Measurements from ENCODE around the gene AKR1D1. TPM values are rescaled to one million over a fixed set of nuclear protein-coding genes. Genes with fewer than 3 reads are reported as not detected.

Gene AKR1D1
- polyA plus RNA-seq, 1 donor from 2014 or later, result not detected

DNA sequence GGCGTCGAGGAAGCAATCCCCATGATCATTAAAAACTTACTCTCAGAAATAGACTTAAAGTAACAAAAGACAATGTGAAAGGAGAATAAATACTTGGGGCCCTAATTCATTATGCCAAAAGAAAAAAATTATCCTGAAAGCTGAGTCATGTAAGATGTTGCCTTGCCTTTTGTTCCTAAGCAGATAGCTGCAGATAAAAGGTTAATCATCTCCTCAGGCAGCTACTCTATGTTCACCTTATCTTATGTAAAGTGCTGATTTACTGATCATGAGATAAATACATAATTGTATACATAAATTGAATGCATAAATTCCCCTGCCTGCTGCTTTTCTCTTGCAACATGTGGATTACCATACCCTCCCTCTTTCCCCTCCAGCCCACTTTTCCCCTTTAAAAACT lies 46.3 kb upstream of the AKR1D1 start:
- TF ChIP-seq SMC3 (conservative IDR thresholded peaks at IDR 0.05; ENCODE audit: poor library complexity) (no peak), RAD21 (conservative IDR thresholded peaks at IDR 0.05) (no peak), REST (IDR thresholded peaks at IDR 0.05; ENCODE audit: borderline replicate concordance) (no peak), EZH2 (IDR thresholded peaks at IDR 0.05; ENCODE audit: borderline replicate concordance, insufficient read depth, low read length, poor library complexity, severe bottlenecking) (no peak), MXI1 (conservative IDR thresholded peaks at IDR 0.05; ENCODE audit: poor library complexity, severe bottlenecking) (no peak), TAF1 (IDR thresholded peaks at IDR 0.05; ENCODE audit: low read depth) (no peak), POLR2AphosphoS5 (IDR thresholded peaks at IDR 0.05) (no peak), EP300 (conservative IDR thresholded peaks at IDR 0.05; ENCODE audit: poor library complexity, severe bottlenecking) (no peak)
- TF ChIP-seq, protein P1, sequence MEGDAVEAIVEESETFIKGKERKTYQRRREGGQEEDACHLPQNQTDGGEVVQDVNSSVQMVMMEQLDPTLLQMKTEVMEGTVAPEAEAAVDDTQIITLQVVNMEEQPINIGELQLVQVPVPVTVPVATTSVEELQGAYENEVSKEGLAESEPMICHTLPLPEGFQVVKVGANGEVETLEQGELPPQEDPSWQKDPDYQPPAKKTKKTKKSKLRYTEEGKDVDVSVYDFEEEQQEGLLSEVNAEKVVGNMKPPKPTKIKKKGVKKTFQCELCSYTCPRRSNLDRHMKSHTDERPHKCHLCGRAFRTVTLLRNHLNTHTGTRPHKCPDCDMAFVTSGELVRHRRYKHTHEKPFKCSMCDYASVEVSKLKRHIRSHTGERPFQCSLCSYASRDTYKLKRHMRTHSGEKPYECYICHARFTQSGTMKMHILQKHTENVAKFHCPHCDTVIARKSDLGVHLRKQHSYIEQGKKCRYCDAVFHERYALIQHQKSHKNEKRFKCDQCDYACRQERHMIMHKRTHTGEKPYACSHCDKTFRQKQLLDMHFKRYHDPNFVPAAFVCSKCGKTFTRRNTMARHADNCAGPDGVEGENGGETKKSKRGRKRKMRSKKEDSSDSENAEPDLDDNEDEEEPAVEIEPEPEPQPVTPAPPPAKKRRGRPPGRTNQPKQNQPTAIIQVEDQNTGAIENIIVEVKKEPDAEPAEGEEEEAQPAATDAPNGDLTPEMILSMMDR (IDR thresholded peaks at IDR 0.05; ENCODE audit: poor library complexity, severe bottlenecking), result no peak
- Histone ChIP-seq H3K9me3 (ENCODE audit: low read length) (no peaks in the 10 kb centered on the region), H3F3A (ENCODE audit: insufficient read depth, low read length, poor library complexity, severe bottlenecking) (no peaks in the 10 kb centered on the region), H3K4me3 (ENCODE audit: low read length) (no peak overlapping the region), H3K4me2 (ENCODE audit: low read length) (no peak overlapping the region), H3K36me3 (ENCODE audit: insufficient read depth, low read length) (no peaks in the 10 kb centered on the region), H3K27ac (ENCODE audit: low read length) (no peak overlapping the region), H3K9me2 (ENCODE audit: insufficient read depth, low read length) (no peaks in the 10 kb centered on the region), H2AFZ (ENCODE audit: low read depth, low read length) (no peak overlapping the region), H3K27me3 (ENCODE audit: insufficient read depth, low read depth, low read length) (no peaks in the 10 kb centered on the region), H3K9ac (ENCODE audit: low read length) (no peak overlapping the region), H4K20me1 (ENCODE audit: insufficient read depth) (no peaks in the 10 kb centered on the region), H3K79me2 (replicated peaks; ENCODE audit: insufficient read depth, low read length) (no peaks in the 10 kb centered on the region)

DNA sequence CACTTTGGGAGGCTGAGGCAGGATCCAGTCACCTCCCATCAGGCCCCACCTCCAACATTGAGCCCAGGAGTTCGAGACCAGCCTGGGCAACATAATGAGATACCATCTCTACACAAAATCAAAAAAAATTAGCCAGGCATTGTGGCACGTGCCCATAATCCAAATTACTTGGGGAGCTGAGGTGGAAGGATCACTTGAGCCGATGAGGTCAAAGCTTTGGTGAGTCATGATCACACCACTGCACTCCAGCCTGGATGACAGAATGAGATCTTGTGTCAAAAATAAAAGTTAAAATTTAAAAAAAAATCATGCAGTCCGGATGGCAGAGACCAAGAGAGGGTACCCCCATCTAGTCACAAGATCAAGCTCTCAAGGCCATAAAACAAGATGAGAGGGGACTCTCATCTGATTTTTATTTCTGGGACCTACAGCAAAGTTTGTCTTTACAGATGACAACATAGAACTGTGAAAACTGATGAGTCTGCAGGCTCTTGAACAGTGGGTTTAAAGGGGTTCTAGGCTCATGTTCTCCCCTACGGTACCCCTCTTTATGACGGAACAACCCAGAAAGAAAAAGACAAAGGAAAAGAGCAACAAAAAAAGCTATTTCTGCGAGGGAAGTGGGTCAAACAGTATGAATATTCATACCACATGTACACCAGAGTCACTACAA lies 45.4 kb upstream of the AKR1D1 start:
- Histone ChIP-seq H3K9ac (ENCODE audit: low read length) (no peak overlapping the region), H3K79me2 (replicated peaks; ENCODE audit: insufficient read depth, low read length) (no peaks in the 10 kb centered on the region), H3K9me2 (ENCODE audit: insufficient read depth, low read length) (no peaks in the 10 kb centered on the region), H3F3A (ENCODE audit: insufficient read depth, low read length, poor library complexity, severe bottlenecking) (no peaks in the 10 kb centered on the region), H3K27me3 (ENCODE audit: insufficient read depth, low read depth, low read length) (no peaks in the 10 kb centered on the region), H3K9me3 (ENCODE audit: low read length) (no peaks in the 10 kb centered on the region), H2AFZ (ENCODE audit: low read depth, low read length) (no peak overlapping the region), H3K27ac (ENCODE audit: low read length) (no peak overlapping the region), H3K4me2 (ENCODE audit: low read length) (no peak overlapping the region), H3K36me3 (ENCODE audit: insufficient read depth, low read length) (no peaks in the 10 kb centered on the region), H4K20me1 (ENCODE audit: insufficient read depth) (no peaks in the 10 kb centered on the region), H3K4me3 (ENCODE audit: low read length) (no peak overlapping the region)
- TF ChIP-seq, protein P1 (IDR thresholded peaks at IDR 0.05; ENCODE audit: poor library complexity, severe bottlenecking), result no peak
- TF ChIP-seq EP300 (conservative IDR thresholded peaks at IDR 0.05; ENCODE audit: poor library complexity, severe bottlenecking) (no peak), EZH2 (IDR thresholded peaks at IDR 0.05; ENCODE audit: borderline replicate concordance, insufficient read depth, low read length, poor library complexity, severe bottlenecking) (no peak), POLR2AphosphoS5 (IDR thresholded peaks at IDR 0.05) (no peak), RAD21 (conservative IDR thresholded peaks at IDR 0.05) (no peak), MXI1 (conservative IDR thresholded peaks at IDR 0.05; ENCODE audit: poor library complexity, severe bottlenecking) (no peak), SMC3 (conservative IDR thresholded peaks at IDR 0.05; ENCODE audit: poor library complexity) (no peak), TAF1 (IDR thresholded peaks at IDR 0.05; ENCODE audit: low read depth) (no peak), REST (IDR thresholded peaks at IDR 0.05; ENCODE audit: borderline replicate concordance) (no peak)
